ENCODE measurements around the gene IL3. TPM values are rescaled to one million over a fixed set of nuclear protein-coding genes. Genes with fewer than 3 reads are reported as not detected.

The IL3 gene
- total RNA-seq, 2 experiments from 2014 or later = not detected

- CTCF ChIA-PET (ENCODE audit: unreplicated experiment) = no interaction called here
- Histone ChIP-seq H3K4me1 (ENCODE audit: insufficient read depth, low read length, poor library complexity, severe bottlenecking) (no peaks in the 10 kb centered on the region), H3K4me2 (ENCODE audit: low read length) (no peak overlapping the region), H3K27ac (ENCODE audit: low read depth, low read length, poor library complexity, severe bottlenecking) (no peak overlapping the region), H3K36me3 (ENCODE audit: insufficient read depth, low read length) (no peaks in the 10 kb centered on the region), H3K9me2 (ENCODE audit: insufficient read depth, low read length) (no peaks in the 10 kb centered on the region), H2AFZ (ENCODE audit: low read length) (no peak overlapping the region), H3K4me3 (ENCODE audit: low read depth, low read length, poor library complexity, severe bottlenecking) (no peak overlapping the region), H3K9me3 (ENCODE audit: low read length) (no peaks in the 10 kb centered on the region), H4K20me1 (ENCODE audit: insufficient read depth, low read length) (no peaks in the 10 kb centered on the region), H3K79me2 (ENCODE audit: insufficient read depth, low read depth, low read length) (no peaks in the 10 kb centered on the region)
- intact Hi-C loops (cut with micrococcal nuclease; ENCODE audit: unreplicated experiment) = no loop called here
- no TSS peak for BruUV-seq (replicated peaks)
- TF ChIP-seq, protein P1, sequence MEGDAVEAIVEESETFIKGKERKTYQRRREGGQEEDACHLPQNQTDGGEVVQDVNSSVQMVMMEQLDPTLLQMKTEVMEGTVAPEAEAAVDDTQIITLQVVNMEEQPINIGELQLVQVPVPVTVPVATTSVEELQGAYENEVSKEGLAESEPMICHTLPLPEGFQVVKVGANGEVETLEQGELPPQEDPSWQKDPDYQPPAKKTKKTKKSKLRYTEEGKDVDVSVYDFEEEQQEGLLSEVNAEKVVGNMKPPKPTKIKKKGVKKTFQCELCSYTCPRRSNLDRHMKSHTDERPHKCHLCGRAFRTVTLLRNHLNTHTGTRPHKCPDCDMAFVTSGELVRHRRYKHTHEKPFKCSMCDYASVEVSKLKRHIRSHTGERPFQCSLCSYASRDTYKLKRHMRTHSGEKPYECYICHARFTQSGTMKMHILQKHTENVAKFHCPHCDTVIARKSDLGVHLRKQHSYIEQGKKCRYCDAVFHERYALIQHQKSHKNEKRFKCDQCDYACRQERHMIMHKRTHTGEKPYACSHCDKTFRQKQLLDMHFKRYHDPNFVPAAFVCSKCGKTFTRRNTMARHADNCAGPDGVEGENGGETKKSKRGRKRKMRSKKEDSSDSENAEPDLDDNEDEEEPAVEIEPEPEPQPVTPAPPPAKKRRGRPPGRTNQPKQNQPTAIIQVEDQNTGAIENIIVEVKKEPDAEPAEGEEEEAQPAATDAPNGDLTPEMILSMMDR (conservative IDR thresholded peaks at IDR 0.05; ENCODE audit: low read length) = no peak
- no peak for TF ChIP-seq EZH2phosphoT487 (IDR thresholded peaks at IDR 0.05; ENCODE audit: borderline replicate concordance, low read depth, low read length)
- POLR2A ChIA-PET = no interaction called here
- DNase-seq (ENCODE audit: low spot score) = no peak
Measured at GRCh38 chr5:132037353-132037752, 23.1 kb upstream of the IL3 start.

- no peaks in the 10 kb centered on the region for H3K79me2 ChIP-seq (ENCODE audit: insufficient read depth, low read depth, low read length)
- intact Hi-C loops (cut with micrococcal nuclease; ENCODE audit: unreplicated experiment) = no loop called here
- H4K20me1 ChIP-seq (ENCODE audit: insufficient read depth, low read length) = no peaks in the 10 kb centered on the region
- BruUV-seq (replicated peaks) = no TSS peak
- no peaks in the 10 kb centered on the region for H3K9me2 ChIP-seq (ENCODE audit: insufficient read depth, low read length)
- no peak overlapping the region for H3K4me2 ChIP-seq (ENCODE audit: low read length)
- no peak for TF ChIP-seq EZH2phosphoT487 (IDR thresholded peaks at IDR 0.05; ENCODE audit: borderline replicate concordance, low read depth, low read length)
- TF ChIP-seq, protein P1 (conservative IDR thresholded peaks at IDR 0.05; ENCODE audit: low read length) = no peak
- no peaks in the 10 kb centered on the region for H3K9me3 ChIP-seq (ENCODE audit: low read length)
- ChIA-PET POLR2A (no interaction called here), CTCF (ENCODE audit: unreplicated experiment) (no interaction called here)
- H3K4me1 ChIP-seq (ENCODE audit: insufficient read depth, low read length, poor library complexity, severe bottlenecking) = no peaks in the 10 kb centered on the region
- no peak for DNase-seq (ENCODE audit: low spot score)
- H2AFZ ChIP-seq (ENCODE audit: low read length) = no peak overlapping the region
- H3K36me3 ChIP-seq (ENCODE audit: insufficient read depth, low read length) = no peaks in the 10 kb centered on the region
- H3K4me3 ChIP-seq (ENCODE audit: low read depth, low read length, poor library complexity, severe bottlenecking) = no peak overlapping the region
- H3K27ac ChIP-seq (ENCODE audit: low read depth, low read length, poor library complexity, severe bottlenecking) = no peak overlapping the region
Measured at GRCh38 chr5:132044207-132044606, 16.2 kb upstream of the IL3 start.

DNA sequence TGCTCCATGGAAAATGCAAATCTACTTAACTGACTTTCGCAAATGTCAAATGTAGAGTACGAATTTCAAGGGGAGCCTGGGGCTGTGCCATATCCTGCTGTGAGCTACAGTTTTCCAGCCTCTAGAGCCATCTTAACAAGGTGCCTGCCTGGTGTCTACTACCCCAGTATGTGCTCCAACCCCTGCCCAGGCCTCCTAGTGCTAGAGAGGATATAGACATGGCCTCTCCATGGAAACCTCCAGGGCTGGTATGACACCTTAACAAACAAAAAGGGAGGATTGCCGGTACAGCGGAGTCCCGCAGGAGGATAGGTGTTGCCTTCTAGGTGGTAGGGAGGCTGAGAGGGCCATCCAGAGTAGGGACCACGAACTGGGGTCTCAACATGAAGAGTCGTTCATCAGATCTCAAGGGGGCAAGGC lies 13.6 kb upstream of the IL3 start:
- Histone ChIP-seq H3K79me2 (ENCODE audit: insufficient read depth, low read depth, low read length) (no peaks in the 10 kb centered on the region), H3K36me3 (ENCODE audit: insufficient read depth, low read length) (no peaks in the 10 kb centered on the region), H4K20me1 (ENCODE audit: insufficient read depth, low read length) (no peaks in the 10 kb centered on the region), H3K4me1 (ENCODE audit: insufficient read depth, low read length, poor library complexity, severe bottlenecking) (no peaks in the 10 kb centered on the region), H2AFZ (ENCODE audit: low read length) (no peak overlapping the region), H3K27ac (ENCODE audit: low read depth, low read length, poor library complexity, severe bottlenecking) (no peak overlapping the region), H3K4me2 (ENCODE audit: low read length) (no peak overlapping the region), H3K4me3 (ENCODE audit: low read depth, low read length, poor library complexity, severe bottlenecking) (no peak overlapping the region), H3K9me3 (ENCODE audit: low read length) (no peaks in the 10 kb centered on the region), H3K9me2 (ENCODE audit: insufficient read depth, low read length) (no peaks in the 10 kb centered on the region)
- POLR2A ChIA-PET = interaction anchor here (1.2 kb wide), 1 partner anchor 9 kb away, joined by 3 read pairs; no protein-coding TSS in a partner anchor
- DNase-seq (ENCODE audit: low spot score) = no peak
- TF ChIP-seq, protein P1 (conservative IDR thresholded peaks at IDR 0.05; ENCODE audit: low read length) = no peak
- no peak for TF ChIP-seq EZH2phosphoT487 (IDR thresholded peaks at IDR 0.05; ENCODE audit: borderline replicate concordance, low read depth, low read length)
- intact Hi-C loops (cut with micrococcal nuclease; ENCODE audit: unreplicated experiment) = no loop called here
- no TSS peak for BruUV-seq (replicated peaks)
- CTCF ChIA-PET (ENCODE audit: unreplicated experiment) = no interaction called here

Measured in OCI-LY7 (cell line).